ENCODE results near the gene GATA3. TPM values are rescaled to one million over a fixed set of nuclear protein-coding genes. Genes with fewer than 3 reads are reported as not detected.

The GATA3 gene
- total RNA-seq, 1 experiment from 2014 or later = 5.9 TPM

- BruUV-seq (replicated peaks) = no TSS peak
- CTCF ChIA-PET = no interaction called here
These were observed 68.3 kb downstream of the GATA3 start for GRCh38 chr10:8122611-8123369.

GRCh38 chr10:8124436-8124835 is 69.9 kb downstream of the GATA3 start:
- no peaks in the 10 kb centered on the region for H3K36me3 ChIP-seq (ENCODE audit: control insufficient read depth, insufficient read depth, low read length)
- H3K9me3 ChIP-seq (ENCODE audit: control insufficient read depth, insufficient read depth, low read depth, low read length) = no peaks in the 10 kb centered on the region
- no peak overlapping the region for H3K27ac ChIP-seq (ENCODE audit: low read length)
- no peak for DNase-seq (ENCODE audit: low read depth, low spot score)
- no TSS peak for BruUV-seq (replicated peaks)
- TF ChIP-seq CTCF (IDR thresholded peaks at IDR 0.05) (no peak), TCF7L2 (IDR thresholded peaks at IDR 0.05; ENCODE audit: low read depth, low read length) (no peak), REST (IDR thresholded peaks at IDR 0.05; ENCODE audit: insufficient read depth in 1 of 2, low read depth in 2 of 2, low read length in 1 of 2) (no peak), SIN3A (IDR thresholded peaks at IDR 0.05; ENCODE audit: borderline replicate concordance, insufficient read depth, low read depth, low read length) (no peak), POLR2AphosphoS5 (IDR thresholded peaks at IDR 0.05; ENCODE audit: low read depth, low read length) (no peak)
- no peak for ATAC-seq
- ChIA-PET POLR2A (no interaction called here), CTCF (no interaction called here)
- H3K27me3 ChIP-seq (ENCODE audit: control insufficient read depth, insufficient read depth, low read length) = no peaks in the 10 kb centered on the region
- intact Hi-C loops (cut with micrococcal nuclease; ENCODE audit: unreplicated experiment) = no loop called here
- in situ Hi-C loops (cut with HindIII; ENCODE audit: low pct_unique_long_range_greater_than_20kb, low sequenced_read_pairs) = no loop called here
- no peak overlapping the region for H3K4me3 ChIP-seq (ENCODE audit: low read depth in 2 of 2, low read length in 2 of 2)
- no peaks in the 10 kb centered on the region for H3K4me1 ChIP-seq (ENCODE audit: control insufficient read depth, insufficient read depth, low read length)

More at GRCh38 chr10:8122611-8123369, 68.3 kb downstream of the GATA3 start:
- no peak for TF ChIP-seq REST (IDR thresholded peaks at IDR 0.05; ENCODE audit: insufficient read depth in 1 of 2, low read depth in 2 of 2, low read length in 1 of 2)
- no peak for TF ChIP-seq CTCF (IDR thresholded peaks at IDR 0.05)
- TF ChIP-seq SIN3A (IDR thresholded peaks at IDR 0.05; ENCODE audit: borderline replicate concordance, insufficient read depth, low read depth, low read length) = no peak
- no peak for TF ChIP-seq TCF7L2 (IDR thresholded peaks at IDR 0.05; ENCODE audit: low read depth, low read length)
- TF ChIP-seq POLR2AphosphoS5 (IDR thresholded peaks at IDR 0.05; ENCODE audit: low read depth, low read length) = no peak
- H3K4me1 ChIP-seq (ENCODE audit: control insufficient read depth, insufficient read depth, low read length) = no peaks in the 10 kb centered on the region
- H3K27ac ChIP-seq (ENCODE audit: low read length) = no peak overlapping the region
- no peak overlapping the region for H3K4me3 ChIP-seq (ENCODE audit: low read depth in 2 of 2, low read length in 2 of 2)
- DNase-seq (ENCODE audit: low read depth, low spot score) (no peak), ATAC-seq (no peak)
- no peaks in the 10 kb centered on the region for H3K9me3 ChIP-seq (ENCODE audit: control insufficient read depth, insufficient read depth, low read depth, low read length)
- no peaks in the 10 kb centered on the region for H3K27me3 ChIP-seq (ENCODE audit: control insufficient read depth, insufficient read depth, low read length)
- POLR2A ChIA-PET = no interaction called here
- H3K36me3 ChIP-seq (ENCODE audit: control insufficient read depth, insufficient read depth, low read length) = no peaks in the 10 kb centered on the region
- intact Hi-C loops (cut with micrococcal nuclease; ENCODE audit: unreplicated experiment) (no loop called here), in situ Hi-C loops (cut with HindIII; ENCODE audit: low pct_unique_long_range_greater_than_20kb, low sequenced_read_pairs) (no loop called here)
